Measurements from ENCODE around the gene TYK2. TPM values are rescaled to one million over a fixed set of nuclear protein-coding genes. Genes with fewer than 3 reads are reported as not detected.

TYK2 gene
- total RNA-seq (2014; rRNA removed; shearing (Covaris generic)): 82.0 and 134 TPM in 2 replicates

GRCh38 chr19:10380313-10381102, at the start of gene TYK2:
TYK2 (minus strand) TSS chr19:10380572; CDS start chr19:10378406, 2,166 bp downstream.
- DNase-seq (ENCODE audit: low spot score): peak; percentile 98
- in situ Hi-C loops (cut with HindIII; ENCODE audit: low sequenced_read_pairs): no loop called here

DNA sequence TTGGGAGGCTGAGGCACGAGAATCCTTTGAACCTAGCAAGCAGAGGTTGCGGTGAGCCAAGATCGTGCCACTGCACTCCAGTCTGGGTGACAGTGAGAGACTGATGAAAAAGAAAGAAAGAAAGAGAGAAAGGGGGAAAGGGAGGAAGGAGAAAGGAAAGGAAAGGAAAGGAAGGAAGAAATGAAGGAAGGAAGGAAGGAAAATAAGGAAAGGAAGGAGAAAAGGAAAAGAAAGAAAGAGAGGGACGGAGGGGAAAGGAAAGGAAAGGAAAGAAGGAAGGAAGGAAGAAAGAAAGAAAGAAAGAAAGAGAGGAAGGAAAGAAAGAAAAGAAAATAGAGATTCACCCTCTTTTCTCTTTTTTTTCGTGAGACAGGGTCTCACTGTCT, 48.6 kb upstream of the TYK2 start:
- no peak for DNase-seq (ENCODE audit: low spot score)
- in situ Hi-C loops (cut with HindIII; ENCODE audit: low sequenced_read_pairs): no loop called here

DNA sequence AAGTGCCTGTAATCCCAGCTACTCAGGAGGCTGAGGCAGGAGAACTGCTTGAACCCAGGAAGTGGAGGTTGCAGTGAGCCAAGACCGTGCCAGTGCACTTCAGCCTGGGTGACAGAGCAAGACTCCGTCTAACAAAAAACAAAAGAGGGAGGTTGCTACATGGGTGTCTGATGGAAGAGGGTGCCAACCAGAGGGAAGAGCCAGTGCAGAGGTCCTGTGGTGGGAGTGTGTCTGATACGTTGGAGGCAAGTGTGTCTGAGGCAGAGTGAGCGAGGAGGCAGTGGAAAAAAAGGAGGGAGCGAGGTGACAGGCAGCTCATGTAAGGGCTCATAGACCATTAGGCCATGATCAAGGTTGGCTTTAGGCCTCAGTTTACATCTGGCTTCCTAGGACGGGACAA, 46.8 kb upstream of the TYK2 start:
- in situ Hi-C loops (cut with HindIII; ENCODE audit: low sequenced_read_pairs): no loop called here
- DNase-seq (ENCODE audit: low spot score): no peak

- in situ Hi-C loops (cut with HindIII; ENCODE audit: low sequenced_read_pairs): no loop called here
- peak; percentile 76 for DNase-seq (ENCODE audit: low spot score)
Observed at GRCh38 chr19:10424011-10424637, 43.8 kb upstream of the TYK2 start.

DNA sequence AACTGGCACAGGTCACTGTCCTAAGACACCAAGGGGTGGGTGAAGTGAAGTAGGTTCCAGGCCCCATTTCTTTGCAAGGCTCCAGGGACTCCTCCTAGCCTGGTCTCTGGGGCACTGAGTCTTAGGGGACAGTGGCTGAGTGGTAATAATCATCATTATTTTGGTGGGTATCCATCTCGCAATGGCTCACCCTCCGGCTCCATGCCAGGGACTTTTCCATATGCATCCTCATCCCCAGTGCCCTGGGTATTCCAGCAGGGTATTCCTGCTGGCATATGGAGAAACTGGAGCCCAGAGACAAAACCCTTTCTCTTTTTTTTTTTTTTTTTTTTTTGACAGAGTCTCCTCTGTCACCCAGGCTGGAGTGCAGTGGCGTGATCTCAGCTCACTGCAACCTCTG, 42.5 kb upstream of the TYK2 start:
- in situ Hi-C loops (cut with HindIII; ENCODE audit: low sequenced_read_pairs): no loop called here
- DNase-seq (ENCODE audit: low spot score): no peak

DNA sequence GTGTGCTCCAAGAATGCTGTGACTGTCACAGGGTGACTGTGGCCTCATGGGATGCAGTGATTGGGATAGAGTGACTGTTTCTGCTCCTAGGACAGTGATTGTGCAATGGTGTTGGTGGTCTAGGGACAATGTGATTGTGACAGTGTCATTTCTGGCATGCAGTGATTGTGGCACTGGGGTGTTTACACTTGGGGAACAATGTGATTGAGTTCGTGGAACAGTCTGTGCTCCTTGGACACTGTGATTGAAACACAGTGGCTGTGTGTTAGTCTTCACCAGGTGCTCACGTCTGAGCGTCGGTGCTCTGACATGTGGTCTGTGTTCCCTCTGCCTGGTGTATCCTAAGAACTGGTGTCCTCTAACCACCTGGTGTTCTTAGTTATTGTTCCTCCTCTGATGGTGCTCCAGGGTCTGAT, 41.7 kb upstream of the TYK2 start:
- in situ Hi-C loops (cut with HindIII; ENCODE audit: low sequenced_read_pairs): no loop called here
- DNase-seq (ENCODE audit: low spot score): no peak

- in situ Hi-C loops (cut with HindIII; ENCODE audit: low sequenced_read_pairs): no loop called here
Observed at GRCh38 chr19:10421240-10422045, 41.1 kb upstream of the TYK2 start.

GRCh38 chr19:10420444-10421239, 40.3 kb upstream of the TYK2 start, which contains the start of gene PDE4A:
PDE4A (plus strand) TSS chr19:10420538; CDS start chr19:10420765, 227 bp downstream.
- in situ Hi-C loops (cut with HindIII; ENCODE audit: low sequenced_read_pairs): no loop called here
- no peak for DNase-seq (ENCODE audit: low spot score)

More at GRCh38 chr19:10421240-10422045, 41.1 kb upstream of the TYK2 start:
- no peak for DNase-seq (ENCODE audit: low spot score)

DNA sequence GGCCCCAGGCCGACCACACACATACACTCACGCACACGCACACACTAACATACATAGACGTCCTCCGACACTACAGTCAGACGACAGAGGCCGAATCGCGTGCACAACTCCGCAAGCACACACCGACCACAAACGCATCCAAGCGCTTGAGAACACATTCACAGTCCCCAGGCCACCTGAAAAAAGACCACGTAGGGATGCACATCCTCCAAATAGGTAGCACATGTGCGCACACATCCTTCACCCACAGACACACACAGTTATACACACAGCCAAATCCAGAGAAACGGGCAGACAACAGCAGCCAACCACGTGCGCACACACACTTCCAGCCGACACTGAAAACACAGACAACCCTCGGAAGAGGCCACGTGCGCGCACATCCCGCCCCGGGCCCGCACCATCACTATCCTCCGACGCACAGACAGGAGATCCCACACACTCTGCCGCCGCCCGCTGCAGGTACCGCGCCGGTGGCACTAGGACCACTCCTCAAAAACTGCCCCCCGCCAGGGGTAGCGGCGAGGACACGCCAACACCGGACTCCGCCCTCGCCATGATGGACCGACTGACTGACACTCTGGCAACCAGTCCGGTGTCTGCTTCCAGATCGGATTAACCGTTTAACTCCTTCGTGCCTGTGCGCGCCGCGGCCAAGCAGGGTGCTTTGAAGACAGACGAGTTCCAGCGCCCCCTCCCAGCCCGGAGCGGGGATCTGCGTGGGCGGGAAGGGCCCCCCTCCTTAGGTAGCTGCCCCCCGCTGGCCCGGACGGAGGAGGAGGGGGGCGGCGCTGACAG, 39.5 kb upstream of the TYK2 start:
- DNase-seq (ENCODE audit: low spot score): peak; percentile 70

GRCh38 chr19:10419200-10419645, 38.9 kb upstream of the TYK2 start:
- DNase-seq (ENCODE audit: low spot score): no peak
- in situ Hi-C loops (cut with HindIII; ENCODE audit: low sequenced_read_pairs): no loop called here

More for the DNA sequence above, 39.5 kb upstream of the TYK2 start:
- in situ Hi-C loops (cut with HindIII; ENCODE audit: low sequenced_read_pairs): no loop called here

GRCh38 chr19:10418485-10419199, 38.3 kb upstream of the TYK2 start:
- DNase-seq (ENCODE audit: low spot score): peak; percentile 39

DNA sequence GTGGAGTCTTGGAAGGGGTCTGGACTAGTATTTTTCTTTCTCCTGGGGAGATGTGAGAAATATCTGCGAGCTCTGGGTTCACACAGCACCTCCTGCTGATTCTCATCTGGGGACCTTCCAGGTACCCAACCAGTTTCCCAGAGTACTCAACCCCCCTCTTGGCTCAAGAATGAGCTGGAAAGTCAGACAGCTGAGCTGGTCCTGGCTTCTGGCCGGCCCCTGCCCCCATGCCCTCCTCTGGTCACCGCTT, 37.8 kb upstream of the TYK2 start:
- in situ Hi-C loops (cut with HindIII; ENCODE audit: low sequenced_read_pairs): no loop called here
- DNase-seq (ENCODE audit: low spot score): peak; percentile 47

More at GRCh38 chr19:10418485-10419199, 38.3 kb upstream of the TYK2 start:
- in situ Hi-C loops (cut with HindIII; ENCODE audit: low sequenced_read_pairs): no loop called here

DNA sequence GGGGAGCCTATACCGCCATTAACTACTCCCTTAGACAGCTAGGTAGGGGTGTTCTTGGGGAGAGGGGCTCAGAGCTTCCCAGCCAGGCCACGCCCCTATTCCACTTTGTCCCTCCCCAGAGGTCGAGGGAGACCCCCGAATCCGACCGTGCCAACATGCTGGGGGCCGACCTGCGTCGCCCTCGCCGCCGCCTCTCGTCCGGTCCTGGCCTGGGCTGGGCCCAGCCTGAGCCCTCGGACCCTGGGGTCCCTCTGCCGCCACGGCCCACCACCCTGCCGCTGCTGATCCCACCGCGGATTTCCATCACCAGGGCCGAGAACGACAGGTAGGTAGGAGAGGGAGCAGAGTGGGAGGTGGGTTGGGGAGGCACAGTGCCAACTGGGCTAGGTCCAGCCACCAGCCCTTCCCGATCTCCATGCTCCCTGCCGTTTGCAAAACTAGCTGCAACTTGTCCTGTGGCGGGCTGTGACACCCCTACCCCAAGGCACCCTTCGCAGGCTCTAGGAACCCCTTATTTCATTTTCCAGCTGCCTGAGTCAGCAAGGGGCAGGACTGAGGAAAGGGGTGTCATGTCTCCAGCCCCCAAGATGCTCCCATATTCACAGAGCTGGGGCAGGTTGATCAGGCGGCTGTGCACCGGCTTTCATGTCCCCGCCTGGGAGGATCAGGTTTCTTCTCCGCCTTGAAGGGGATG, 37.3 kb upstream of the TYK2 start:
- in situ Hi-C loops (cut with HindIII; ENCODE audit: low sequenced_read_pairs): no loop called here
- DNase-seq (ENCODE audit: low spot score): no peak

DNA sequence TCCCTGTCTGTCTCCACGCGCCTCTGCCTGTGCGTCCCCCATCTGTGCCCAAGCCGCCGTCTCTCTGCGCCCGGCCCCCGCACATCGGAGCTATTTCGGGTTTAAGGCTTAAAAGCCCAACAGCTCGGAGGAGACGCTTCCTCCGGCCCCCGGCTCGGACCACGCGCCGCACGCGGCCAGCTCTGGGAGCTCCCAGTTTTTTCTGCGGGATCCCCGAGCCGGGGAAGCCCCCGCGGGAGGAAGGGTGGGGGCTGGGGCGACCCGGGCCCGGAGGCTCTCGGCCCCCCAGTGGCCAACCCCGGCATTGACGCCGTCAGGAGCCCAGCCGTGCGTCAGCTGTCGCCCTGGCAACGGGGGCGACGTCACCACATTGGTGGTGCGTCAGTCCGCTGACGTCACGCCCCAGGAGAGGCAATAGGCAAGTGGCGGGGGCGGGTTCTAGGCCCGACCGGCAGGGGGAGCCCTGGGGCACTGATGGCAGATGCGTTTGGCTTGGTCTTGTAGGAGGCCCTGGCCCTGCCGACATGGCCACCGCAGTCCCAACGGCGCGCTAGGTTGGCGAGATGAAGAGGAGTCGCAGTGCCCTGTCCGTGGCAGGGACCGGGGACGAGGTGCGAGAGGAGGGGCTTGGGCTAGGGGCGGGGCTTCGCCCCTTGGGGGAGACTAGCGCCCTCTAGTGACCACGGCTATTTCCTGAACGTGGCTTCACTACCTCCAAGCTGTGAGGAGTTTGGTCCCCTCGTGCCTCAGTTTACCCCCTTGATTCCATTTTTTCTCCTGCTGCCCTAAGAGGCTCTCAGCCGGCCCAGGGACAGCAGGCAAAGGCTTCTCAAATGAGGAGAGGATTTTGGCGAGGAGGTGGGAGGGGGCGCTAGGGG, 36.2 kb upstream of the TYK2 start:
- peak; percentile 72 for DNase-seq (ENCODE audit: low spot score)
- in situ Hi-C loops (cut with HindIII; ENCODE audit: low sequenced_read_pairs): no loop called here

GRCh38 chr19:10416083-10416379, 35.7 kb upstream of the TYK2 start:
- in situ Hi-C loops (cut with HindIII; ENCODE audit: low sequenced_read_pairs): no loop called here
- peak; percentile 20 for DNase-seq (ENCODE audit: low spot score)

- no peak for DNase-seq (ENCODE audit: low spot score)
- in situ Hi-C loops (cut with HindIII; ENCODE audit: low sequenced_read_pairs): no loop called here
Observed at GRCh38 chr19:10412257-10412977, 32.0 kb upstream of the TYK2 start.

Measured in G401 (cell line).